Skeletal muscle satellite cell (primary cell): ENCODE data around the gene LRRC75B.
"Not testable (repeated sequence)": the region's sequence is repeated elsewhere in the genome, so short reads cannot be mapped to it uniquely, and the experiment has no call there.

Experiments
- H3K27me3 ChIP-seq: 2 replicates; pipeline ENCODE4 v1.7.0; 2013; ENCODE audit warnings: low read length; ENCODE audit not compliant: control insufficient read depth, insufficient read depth
- H3K36me3 ChIP-seq: 2 replicates; pipeline ENCODE4 v1.7.0; 2013; ENCODE audit warnings: mild to moderate bottlenecking, control low read depth, low read length; ENCODE audit not compliant: insufficient read depth
- H3K4me1 ChIP-seq: 2 replicates; pipeline ENCODE4 v1.7.0; 2013; ENCODE audit warnings: low read length; ENCODE audit not compliant: control insufficient read depth, insufficient read depth
- H3K4me2 ChIP-seq: 2 replicates; pipeline ENCODE4 v1.7.0; 2013; ENCODE audit warnings: mild to moderate bottlenecking, low read length
- H3K4me3 ChIP-seq: 2 replicates; pipeline ENCODE4 v1.7.0; 2013; ENCODE audit warnings: low read length
- H3K9ac ChIP-seq: 2 replicates; pipeline ENCODE4 v1.7.0; 2013; ENCODE audit warnings: mild to moderate bottlenecking, low read depth, low read length, moderate library complexity
- H3K9me3 ChIP-seq: replicated peaks from 2 replicates; pipeline ENCODE4 v1.7.0; 2013; ENCODE audit warnings: mild to moderate bottlenecking, control low read depth, low read length

Gene LRRC75B

GRCh38 chr22:24559471-24559870 is 33.4 kb downstream of the LRRC75B start:
- Histone ChIP-seq H3K4me2 (no peak overlapping the region), H3K9me3 (no peaks in the 10 kb centered on the region), H3K9ac (no peak overlapping the region), H3K36me3 (peaks cover 32% of the 10 kb centered on the region), H3K4me1 (peaks cover 16% of the 10 kb centered on the region), H3K4me3 (no peak overlapping the region), H3K27me3 (no peaks in the 10 kb centered on the region)

GRCh38 chr22:24555165-24556039 is 37.5 kb downstream of the LRRC75B start, which contains the start of gene SNRPD3:
Gene SNRPD3 (plus strand): TSS chr22:24555999. CDS start chr22:24557675, 1,676 bp downstream.
- Histone ChIP-seq H3K4me3 (peak within 1 kb of the TSS; percentile 98), H3K4me2 (peak within 1 kb of the TSS; percentile 99), H3K9ac (peak within 1 kb of the TSS; percentile 98), H3K27me3 (no peaks in the 10 kb centered on the region), H3K4me1 (peaks cover 29% of the 10 kb centered on the region), H3K9me3 (no peaks in the 10 kb centered on the region), H3K36me3 (peaks cover 25% of the 10 kb centered on the region)

GRCh38 chr22:24554313-24555164 is 38.3 kb downstream of the LRRC75B start, which contains the start of gene GUCD1:
Gene GUCD1 (minus strand): TSS chr22:24555138. CDS start chr22:24554991, 147 bp downstream.
- peak within 1 kb of the TSS; percentile 98 for H3K9ac ChIP-seq
- H3K4me2 ChIP-seq: peak within 1 kb of the TSS; percentile 99
- peaks cover 33% of the 10 kb centered on the region for H3K4me1 ChIP-seq
- peak within 1 kb of the TSS; percentile 98 for H3K4me3 ChIP-seq
- no peaks in the 10 kb centered on the region for H3K9me3 ChIP-seq
- H3K27me3 ChIP-seq: no peaks in the 10 kb centered on the region
- H3K36me3 ChIP-seq: peaks cover 22% of the 10 kb centered on the region

- Histone ChIP-seq H3K4me1 (peaks cover 33% of the 10 kb centered on the region), H3K4me3 (peak overlapping the region; percentile 98), H3K27me3 (no peaks in the 10 kb centered on the region), H3K4me2 (peak overlapping the region; percentile 99), H3K9ac (peak overlapping the region; percentile 98), H3K9me3 (no peaks in the 10 kb centered on the region), H3K36me3 (peaks cover 14% of the 10 kb centered on the region)
Measured at GRCh38 chr22:24553597-24554312, 39.1 kb downstream of the LRRC75B start.

GRCh38 chr22:24552503-24553286 is 40.2 kb downstream of the LRRC75B start:
- not testable (repeated sequence) for H3K9me3 ChIP-seq, H3K27me3 ChIP-seq, H3K4me3 ChIP-seq
- H3K4me1 ChIP-seq: peaks cover 33% of the 10 kb centered on the region
- peak overlapping the region; percentile 98 for H3K9ac ChIP-seq
- H3K4me2 ChIP-seq: peak overlapping the region; percentile 99
- peaks cover 12% of the 10 kb centered on the region for H3K36me3 ChIP-seq

- Histone ChIP-seq H3K9me3 (no peaks in the 10 kb centered on the region), H3K4me2 (no peak overlapping the region), H3K27me3 (no peaks in the 10 kb centered on the region), H3K4me1 (peaks cover 21% of the 10 kb centered on the region), H3K4me3 (no peak overlapping the region), H3K36me3 (peaks cover 24% of the 10 kb centered on the region), H3K9ac (no peak overlapping the region)
Measured at GRCh38 chr22:24550902-24551435, 41.9 kb downstream of the LRRC75B start.

GRCh38 chr22:24550028-24550901 is 42.6 kb downstream of the LRRC75B start:
- peaks cover 24% of the 10 kb centered on the region for H3K4me1 ChIP-seq
- no peak overlapping the region for H3K4me3 ChIP-seq
- H3K9ac ChIP-seq: no peak overlapping the region
- H3K27me3 ChIP-seq: no peaks in the 10 kb centered on the region
- H3K9me3 ChIP-seq: no peaks in the 10 kb centered on the region
- no peak overlapping the region for H3K4me2 ChIP-seq
- peaks cover 24% of the 10 kb centered on the region for H3K36me3 ChIP-seq

- Histone ChIP-seq H3K9me3 (no peaks in the 10 kb centered on the region), H3K4me2 (no peak overlapping the region), H3K36me3 (peaks cover 33% of the 10 kb centered on the region), H3K4me3 (no peak overlapping the region), H3K9ac (no peak overlapping the region), H3K4me1 (peaks cover 27% of the 10 kb centered on the region), H3K27me3 (no peaks in the 10 kb centered on the region)
Measured at GRCh38 chr22:24548812-24549211, 44.1 kb downstream of the LRRC75B start.

GRCh38 chr22:24543679-24544243 is 49.1 kb downstream of the LRRC75B start:
- no peaks in the 10 kb centered on the region for H3K9me3 ChIP-seq
- H3K4me1 ChIP-seq: peaks cover 10% of the 10 kb centered on the region
- H3K4me3 ChIP-seq: no peak overlapping the region
- no peaks in the 10 kb centered on the region for H3K27me3 ChIP-seq
- H3K9ac ChIP-seq: no peak overlapping the region
- no peak overlapping the region for H3K4me2 ChIP-seq
- H3K36me3 ChIP-seq: peaks cover 74% of the 10 kb centered on the region
